Panc1 (cell line): ENCODE measurements around the gene MATN1.

Experiments
- POLR2AphosphoS5 ChIP-seq: IDR thresholded peaks from 2 replicates; pipeline ENCODE4 v1.6.1; 2012; ENCODE audit warnings: mild to moderate bottlenecking, low read depth, low read length, moderate library complexity
- TF ChIP-seq, protein P1 (sequence below): fragments of 450-650 bp; IDR thresholded peaks from 2 replicates; pipeline ENCODE4 v1.5.1; 2017; ENCODE audit warnings: mild to moderate bottlenecking

DNA sequence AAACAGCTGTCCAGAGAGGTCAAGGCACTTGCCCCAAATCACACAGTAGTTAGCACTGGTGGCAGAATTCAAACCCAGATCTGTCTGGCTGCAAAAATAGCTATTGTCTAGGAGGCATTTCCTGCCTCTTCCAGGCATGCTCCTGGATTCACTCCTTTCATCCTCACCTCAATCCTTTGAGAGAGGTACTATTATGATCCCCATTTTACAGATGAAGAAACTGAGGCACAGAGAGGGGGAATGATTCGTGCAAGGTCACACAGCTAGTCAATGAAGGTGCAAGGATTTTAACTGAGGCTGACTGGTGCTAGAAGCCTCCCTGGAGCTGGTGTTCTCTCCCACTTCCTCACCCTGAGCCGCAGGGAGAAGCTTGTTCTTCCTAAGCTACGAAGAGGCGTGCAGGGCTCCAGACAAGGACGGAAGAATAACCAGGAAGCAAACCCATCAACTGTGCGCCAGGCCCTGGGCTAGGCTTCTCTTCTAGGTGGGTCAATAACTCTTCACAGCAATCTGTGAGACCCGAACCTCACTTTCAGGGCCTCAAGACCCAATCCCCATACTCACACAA lies 34.8 kb upstream of the MATN1 start:
- TF ChIP-seq, protein P1, sequence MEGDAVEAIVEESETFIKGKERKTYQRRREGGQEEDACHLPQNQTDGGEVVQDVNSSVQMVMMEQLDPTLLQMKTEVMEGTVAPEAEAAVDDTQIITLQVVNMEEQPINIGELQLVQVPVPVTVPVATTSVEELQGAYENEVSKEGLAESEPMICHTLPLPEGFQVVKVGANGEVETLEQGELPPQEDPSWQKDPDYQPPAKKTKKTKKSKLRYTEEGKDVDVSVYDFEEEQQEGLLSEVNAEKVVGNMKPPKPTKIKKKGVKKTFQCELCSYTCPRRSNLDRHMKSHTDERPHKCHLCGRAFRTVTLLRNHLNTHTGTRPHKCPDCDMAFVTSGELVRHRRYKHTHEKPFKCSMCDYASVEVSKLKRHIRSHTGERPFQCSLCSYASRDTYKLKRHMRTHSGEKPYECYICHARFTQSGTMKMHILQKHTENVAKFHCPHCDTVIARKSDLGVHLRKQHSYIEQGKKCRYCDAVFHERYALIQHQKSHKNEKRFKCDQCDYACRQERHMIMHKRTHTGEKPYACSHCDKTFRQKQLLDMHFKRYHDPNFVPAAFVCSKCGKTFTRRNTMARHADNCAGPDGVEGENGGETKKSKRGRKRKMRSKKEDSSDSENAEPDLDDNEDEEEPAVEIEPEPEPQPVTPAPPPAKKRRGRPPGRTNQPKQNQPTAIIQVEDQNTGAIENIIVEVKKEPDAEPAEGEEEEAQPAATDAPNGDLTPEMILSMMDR: no peak
- no peak for TF ChIP-seq POLR2AphosphoS5
